HG02852 (cell line): Measurements from ENCODE around the gene DNAJC17.

ENCODE experiments used
- ATAC-seq: cut with Tn5 transposase; IDR thresholded peaks from one replicate; pipeline ENCODE4 v1.9.1; 2021; ENCODE audit warnings: mild to moderate bottlenecking, moderate library complexity; ENCODE audit not compliant: unreplicated experiment

The DNAJC17 gene

GRCh38 chr15:40792394-40792793 lies 14.9 kb downstream of the DNAJC17 start:
- no peak for ATAC-seq

- ATAC-seq = no peak
Observed at GRCh38 chr15:40790718-40791117, 16.6 kb downstream of the DNAJC17 start.

GRCh38 chr15:40789999-40790398 lies 17.3 kb downstream of the DNAJC17 start:
- no peak for ATAC-seq

- no peak for ATAC-seq
Observed at GRCh38 chr15:40789119-40789518, 18.2 kb downstream of the DNAJC17 start.

GRCh38 chr15:40787991-40788390 lies 19.3 kb downstream of the DNAJC17 start:
- ATAC-seq = no peak

- ATAC-seq = no peak
Observed at GRCh38 chr15:40787344-40787841, 19.9 kb downstream of the DNAJC17 start.

- no peak for ATAC-seq
Observed at GRCh38 chr15:40785814-40786213, 21.5 kb downstream of the DNAJC17 start.

- no peak for ATAC-seq
Observed at GRCh38 chr15:40785164-40785563, 22.1 kb downstream of the DNAJC17 start.

GRCh38 chr15:40782609-40783227 lies 24.6 kb downstream of the DNAJC17 start:
- ATAC-seq = no peak

- ATAC-seq = no peak
Observed at GRCh38 chr15:40776537-40777141, 30.6 kb downstream of the DNAJC17 start.

GRCh38 chr15:40775740-40776536 lies 31.3 kb downstream of the DNAJC17 start:
- ATAC-seq = no peak

GRCh38 chr15:40775007-40775406 lies 32.3 kb downstream of the DNAJC17 start:
- ATAC-seq = no peak

- no peak for ATAC-seq
Observed at GRCh38 chr15:40773902-40774301, 33.4 kb downstream of the DNAJC17 start.

- no peak for ATAC-seq
Observed at GRCh38 chr15:40773496-40773895, 33.8 kb downstream of the DNAJC17 start.

GRCh38 chr15:40772014-40772413 lies 35.3 kb downstream of the DNAJC17 start:
- ATAC-seq = no peak

- ATAC-seq = no peak
Observed at GRCh38 chr15:40771242-40771641, 36.0 kb downstream of the DNAJC17 start.

- no peak for ATAC-seq
Observed at GRCh38 chr15:40770147-40770721, 37.0 kb downstream of the DNAJC17 start.

GRCh38 chr15:40769274-40770146 lies 37.8 kb downstream of the DNAJC17 start, which contains the start of gene C15orf62:
C15orf62 (plus strand) TSS chr15:40769980; CDS start chr15:40770496, 516 bp downstream.
- no peak for ATAC-seq

- ATAC-seq = no peak
Observed at GRCh38 chr15:40768521-40769273, 38.6 kb downstream of the DNAJC17 start.
